T-helper 9 cell (primary cell): ENCODE data around the gene TCF3.

Source experiments
- DNase-seq: peaks from one replicate; pipeline ENCODE4 v3.0.0-alpha.2; 2020

TCF3 gene

GRCh38 chr19:1577929-1578618, 74.3 kb downstream of the TCF3 start:
- DNase-seq = no peak

GRCh38 chr19:1577090-1577928, 75.1 kb downstream of the TCF3 start:
- DNase-seq = no peak

- no peak for DNase-seq
These were observed 75.9 kb downstream of the TCF3 start for GRCh38 chr19:1576242-1577089.

GRCh38 chr19:1575323-1576241, 76.8 kb downstream of the TCF3 start:
- DNase-seq = no peak

GRCh38 chr19:1574354-1575136, 77.9 kb downstream of the TCF3 start:
- DNase-seq = no peak

- DNase-seq = no peak
These were observed 79.6 kb downstream of the TCF3 start for GRCh38 chr19:1572795-1573194.

GRCh38 chr19:1571358-1571757, 81.1 kb downstream of the TCF3 start:
- DNase-seq = no peak

- DNase-seq = no peak
These were observed 81.6 kb downstream of the TCF3 start for GRCh38 chr19:1570836-1571235.

GRCh38 chr19:1569997-1570396, 82.4 kb downstream of the TCF3 start:
- no peak for DNase-seq

- DNase-seq = peak; percentile 84
These were observed 83.9 kb downstream of the TCF3 start, which contains the start of gene MEX3D for GRCh38 chr19:1568320-1569019. TSS of gene MEX3D (minus strand) at chr19:1568325. CDS start at chr19:1568058, 267 bp downstream.

- no peak for DNase-seq
These were observed 84.6 kb downstream of the TCF3 start for GRCh38 chr19:1567848-1568227.

GRCh38 chr19:1567116-1567847, 85.1 kb downstream of the TCF3 start:
- DNase-seq = no peak

- no peak for DNase-seq
These were observed 85.9 kb downstream of the TCF3 start for GRCh38 chr19:1566392-1567115.

- DNase-seq = no peak
These were observed 89.2 kb downstream of the TCF3 start for GRCh38 chr19:1563251-1563650.

GRCh38 chr19:1561236-1561842, 91.1 kb downstream of the TCF3 start:
- no peak for DNase-seq

GRCh38 chr19:1560286-1560882, 92.0 kb downstream of the TCF3 start:
- no peak for DNase-seq
